Astrocyte (in vitro differentiated cells and primary cell): Measurements from ENCODE around the gene ABCG8. TPM values are rescaled to one million over a fixed set of nuclear protein-coding genes. Genes with fewer than 3 reads are reported as not detected.

Source experiments
- DNase-seq: peaks from one replicate; pipeline ENCODE4 v3.0.0-alpha.2; 2010; ENCODE audit warnings: low read depth
- FAIRE-seq: peaks from 2 replicates; lab custom pipeline; 2011; peaks lifted over from hg19 to GRCh38; lab: Jason Lieb, UNC
- H2AFZ ChIP-seq: 2 replicates; pipeline ENCODE4 v1.6.0; 2012; ENCODE audit warnings: low read depth, low read length, inconsistent platforms
- H3K27ac ChIP-seq: 2 replicates; pipeline ENCODE4 v1.5.1; 2011; ENCODE audit warnings: low read depth, low read length, inconsistent platforms
- H3K27me3 ChIP-seq: 2 replicates; pipeline ENCODE4 v1.6.0; 2011; ENCODE audit warnings: low read length, inconsistent platforms; ENCODE audit not compliant: insufficient read depth
- H3K36me3 ChIP-seq: 2 replicates; pipeline ENCODE4 v1.5.1; 2011; ENCODE audit warnings: low read length, inconsistent platforms; ENCODE audit not compliant: insufficient read depth
- H3K4me1 ChIP-seq: 2 replicates; pipeline ENCODE4 v1.5.1; 2011; ENCODE audit warnings: low read length, inconsistent platforms; ENCODE audit not compliant: insufficient read depth
- H3K4me2 ChIP-seq: 2 replicates; pipeline ENCODE4 v1.6.0; 2012; ENCODE audit warnings: low read length, inconsistent platforms
- H3K4me3 ChIP-seq: 2 replicates; pipeline ENCODE4 v1.5.1; 2011; ENCODE audit warnings: low read depth, mild to moderate bottlenecking, low read length, inconsistent platforms; ENCODE audit not compliant: insufficient read depth
- H3K79me2 ChIP-seq: 2 replicates; pipeline ENCODE4 v1.6.0; 2012; ENCODE audit warnings: mild to moderate bottlenecking, low read length, inconsistent platforms; ENCODE audit not compliant: insufficient read depth
- H3K9ac ChIP-seq: 2 replicates; pipeline ENCODE4 v1.6.0; 2012; ENCODE audit warnings: mild to moderate bottlenecking, low read length, inconsistent platforms
- H3K9me3 ChIP-seq: 2 replicates; pipeline ENCODE4 v1.5.1; 2012; ENCODE audit warnings: low read depth, mild to moderate bottlenecking, low read length, inconsistent platforms; ENCODE audit not compliant: insufficient read depth
- H4K20me1 ChIP-seq: 2 replicates; pipeline ENCODE4 v1.6.0; 2012; ENCODE audit warnings: low read length, inconsistent platforms; ENCODE audit not compliant: insufficient read depth
- H3K27ac Mint-ChIP-seq: one replicate; pipeline ENCODE4 v1.8.0; 2021; ENCODE audit warnings: mild to moderate bottlenecking, mixed read lengths; ENCODE audit not compliant: unreplicated experiment
- H3K27me3 Mint-ChIP-seq: one replicate; pipeline ENCODE4 v1.8.0; 2021; ENCODE audit warnings: low read depth, mixed read lengths; ENCODE audit not compliant: unreplicated experiment
- H3K36me3 Mint-ChIP-seq: one replicate; pipeline ENCODE4 v1.8.0; 2021; ENCODE audit warnings: low read depth, mixed read lengths; ENCODE audit not compliant: unreplicated experiment
- H3K4me1 Mint-ChIP-seq: one replicate; pipeline ENCODE4 v1.8.0; 2021; ENCODE audit warnings: low read depth, mixed read lengths; ENCODE audit not compliant: unreplicated experiment
- H3K4me3 Mint-ChIP-seq: one replicate; pipeline ENCODE4 v1.8.0; 2021; ENCODE audit warnings: mild to moderate bottlenecking, moderate library complexity, mixed read lengths; ENCODE audit not compliant: unreplicated experiment
- H3K9me3 Mint-ChIP-seq: one replicate; pipeline ENCODE4 v1.8.0; 2021; ENCODE audit warnings: mild to moderate bottlenecking, mixed read lengths; ENCODE audit not compliant: unreplicated experiment
- EZH2 ChIP-seq: IDR thresholded peaks from 2 replicates; pipeline ENCODE4 v1.6.1; 2012; ENCODE audit warnings: mild to moderate bottlenecking, low read length, inconsistent platforms; ENCODE audit not compliant: insufficient read depth
- total RNA-seq: library from RNA; stranded (reverse); gene quantifications from 2 replicates; pipeline ENCODE4 v1.2.1, GENCODE V29; 2021
- TF ChIP-seq, protein P1 (sequence below): IDR thresholded peaks from 2 replicates; pipeline ENCODE4 v1.5.1; 2011; ENCODE audit warnings: low read depth, mild to moderate bottlenecking, inconsistent platforms, low read length, moderate library complexity; ENCODE audit not compliant: insufficient read depth

The ABCG8 gene
- total RNA-seq, 1 donor from 2014 or later, result not detected

GRCh38 chr2:43925431-43925830, 86.7 kb downstream of the ABCG8 start:
- Histone ChIP-seq H3K36me3 (peaks cover 28% of the 10 kb centered on the region), H3K4me2 (no peak overlapping the region), H4K20me1 (no peaks in the 10 kb centered on the region), H3K9ac (no peak overlapping the region), H3K79me2 (no peaks in the 10 kb centered on the region), H2AFZ (no peak overlapping the region), H3K27ac (no peak overlapping the region), H3K9me3 (no peaks in the 10 kb centered on the region), H3K27me3 (no peaks in the 10 kb centered on the region), H3K4me1 (no peaks in the 10 kb centered on the region), H3K4me3 (no peak overlapping the region)
- Mint-ChIP-seq H3K4me1 (peaks cover 5% of the 10 kb centered on the region), H3K4me3 (no peak overlapping the region), H3K9me3 (no peaks in the 10 kb centered on the region), H3K27me3 (no peaks in the 10 kb centered on the region), H3K36me3 (peaks cover 4% of the 10 kb centered on the region), H3K27ac (no peak overlapping the region)
- TF ChIP-seq, protein P1, sequence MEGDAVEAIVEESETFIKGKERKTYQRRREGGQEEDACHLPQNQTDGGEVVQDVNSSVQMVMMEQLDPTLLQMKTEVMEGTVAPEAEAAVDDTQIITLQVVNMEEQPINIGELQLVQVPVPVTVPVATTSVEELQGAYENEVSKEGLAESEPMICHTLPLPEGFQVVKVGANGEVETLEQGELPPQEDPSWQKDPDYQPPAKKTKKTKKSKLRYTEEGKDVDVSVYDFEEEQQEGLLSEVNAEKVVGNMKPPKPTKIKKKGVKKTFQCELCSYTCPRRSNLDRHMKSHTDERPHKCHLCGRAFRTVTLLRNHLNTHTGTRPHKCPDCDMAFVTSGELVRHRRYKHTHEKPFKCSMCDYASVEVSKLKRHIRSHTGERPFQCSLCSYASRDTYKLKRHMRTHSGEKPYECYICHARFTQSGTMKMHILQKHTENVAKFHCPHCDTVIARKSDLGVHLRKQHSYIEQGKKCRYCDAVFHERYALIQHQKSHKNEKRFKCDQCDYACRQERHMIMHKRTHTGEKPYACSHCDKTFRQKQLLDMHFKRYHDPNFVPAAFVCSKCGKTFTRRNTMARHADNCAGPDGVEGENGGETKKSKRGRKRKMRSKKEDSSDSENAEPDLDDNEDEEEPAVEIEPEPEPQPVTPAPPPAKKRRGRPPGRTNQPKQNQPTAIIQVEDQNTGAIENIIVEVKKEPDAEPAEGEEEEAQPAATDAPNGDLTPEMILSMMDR, result no peak
- TF ChIP-seq EZH2, result no peak
- FAIRE-seq, result no peak
- DNase-seq, result no peak

DNA sequence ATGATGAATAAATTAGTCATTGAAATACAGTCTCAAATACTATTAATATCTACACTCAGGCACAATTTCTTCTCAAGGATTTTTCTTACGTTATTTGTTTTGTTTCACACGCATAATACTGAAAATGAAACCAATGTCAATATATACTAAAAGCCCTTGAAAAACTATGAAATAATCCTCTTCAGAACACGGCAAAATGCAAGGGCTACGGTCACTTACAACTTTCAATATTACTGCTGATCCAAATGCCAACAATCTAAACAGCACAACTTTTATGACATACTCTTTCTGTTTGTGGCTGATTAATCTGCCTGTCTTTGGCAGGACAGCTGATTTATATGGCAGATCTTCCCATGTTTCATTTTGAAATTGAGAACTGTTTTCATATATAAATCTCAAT, 88.7 kb downstream of the ABCG8 start:
- H3K4me2 ChIP-seq, result no peak overlapping the region
- H3K27ac ChIP-seq, result no peak overlapping the region
- H2AFZ ChIP-seq, result no peak overlapping the region
- peaks cover 4% of the 10 kb centered on the region for H3K36me3 Mint-ChIP-seq
- no peak overlapping the region for H3K4me3 ChIP-seq
- no peaks in the 10 kb centered on the region for H3K79me2 ChIP-seq
- no peaks in the 10 kb centered on the region for H4K20me1 ChIP-seq
- no peaks in the 10 kb centered on the region for H3K9me3 ChIP-seq
- no peak overlapping the region for H3K9ac ChIP-seq
- H3K27ac Mint-ChIP-seq, result no peak overlapping the region
- H3K4me1 ChIP-seq, result no peaks in the 10 kb centered on the region
- TF ChIP-seq, protein P1, result no peak
- TF ChIP-seq EZH2, result no peak
- DNase-seq (no peak), FAIRE-seq (no peak)
- H3K4me1 Mint-ChIP-seq, result peaks cover 5% of the 10 kb centered on the region
- no peak overlapping the region for H3K4me3 Mint-ChIP-seq
- H3K9me3 Mint-ChIP-seq, result no peaks in the 10 kb centered on the region
- H3K27me3 Mint-ChIP-seq, result no peaks in the 10 kb centered on the region
- H3K36me3 ChIP-seq, result peaks cover 26% of the 10 kb centered on the region
- H3K27me3 ChIP-seq, result no peaks in the 10 kb centered on the region

DNA sequence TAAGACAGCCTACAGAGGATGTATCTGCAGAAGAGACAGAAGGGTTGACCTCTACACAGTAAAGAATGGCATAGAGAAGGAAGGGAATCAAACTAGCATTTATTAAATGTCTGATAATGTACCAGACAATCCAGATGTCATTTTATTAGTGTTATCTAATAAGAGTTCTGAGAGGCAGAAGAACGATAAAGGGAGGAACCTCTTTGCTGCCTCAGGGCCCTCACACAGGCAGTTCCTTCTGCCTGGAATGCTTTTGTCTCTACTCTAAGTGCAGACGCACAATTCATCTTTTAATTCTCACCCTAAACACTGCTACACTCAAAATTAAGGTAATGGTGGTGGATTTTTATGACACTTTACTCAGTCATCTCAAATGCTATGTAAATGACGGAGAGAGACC, 92.5 kb downstream of the ABCG8 start:
- Histone ChIP-seq H3K9me3 (no peaks in the 10 kb centered on the region), H3K4me3 (no peak overlapping the region), H3K27ac (no peak overlapping the region), H3K9ac (no peak overlapping the region), H2AFZ (no peak overlapping the region), H3K27me3 (no peaks in the 10 kb centered on the region), H3K79me2 (no peaks in the 10 kb centered on the region), H3K36me3 (peaks cover 21% of the 10 kb centered on the region), H3K4me1 (no peaks in the 10 kb centered on the region), H3K4me2 (no peak overlapping the region), H4K20me1 (no peaks in the 10 kb centered on the region)
- Mint-ChIP-seq H3K27ac (no peak overlapping the region), H3K4me1 (no peaks in the 10 kb centered on the region), H3K36me3 (peaks cover 2% of the 10 kb centered on the region), H3K27me3 (no peaks in the 10 kb centered on the region), H3K9me3 (no peaks in the 10 kb centered on the region), H3K4me3 (no peak overlapping the region)
- TF ChIP-seq EZH2, result no peak
- TF ChIP-seq, protein P1, result no peak
- FAIRE-seq (no peak), DNase-seq (no peak)

Other genes starting within 250 kb of the ABCG8 start
- 16.2 and 19.2 TPM in 2 replicates for gene THADA, start 242.9 kb upstream of the ABCG8 start, total RNA-seq
- gene PLEKHH2, start 201.7 kb upstream of the ABCG8 start, total RNA-seq, result 0.84 and 1.1 TPM in 2 replicates
- gene C1GALT1C1L, start 162.5 kb upstream of the ABCG8 start, total RNA-seq, result not detected in 2 replicates
- gene DYNC2LI1, start 64.9 kb upstream of the ABCG8 start, total RNA-seq, result 15.3 and 15.7 TPM in 2 replicates
- not detected in 2 replicates for gene ABCG5, start 132 bp upstream of the ABCG8 start, total RNA-seq
- gene LRPPRC, start 157.0 kb downstream of the ABCG8 start, total RNA-seq, result 92.7 and 94.9 TPM in 2 replicates